ENCODE results near the gene CTBP2.

The CTBP2 gene

GRCh38 chr10:125035588-125036295, 124.6 kb downstream of the CTBP2 start:
- no peak for DNase-seq

DNA sequence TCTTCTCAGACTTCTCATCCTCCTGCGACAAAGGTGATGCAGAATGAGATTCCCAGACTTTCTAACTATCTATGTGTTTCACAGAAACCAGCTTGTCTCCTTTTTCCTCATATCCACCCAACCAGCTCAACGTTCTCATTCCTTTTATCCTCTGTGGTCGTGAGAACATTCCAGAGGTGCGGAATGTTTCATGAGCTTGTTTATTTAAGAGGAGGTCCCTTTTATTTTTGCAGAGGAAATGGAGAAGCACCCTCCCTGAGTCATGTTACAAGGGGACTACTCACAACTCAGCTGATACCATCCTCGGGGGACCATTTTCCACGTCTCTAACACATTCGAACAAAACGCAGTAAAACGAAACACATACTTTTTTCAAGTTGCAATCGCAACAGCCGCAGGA, 125.2 kb downstream of the CTBP2 start:
- DNase-seq: peak; percentile 97

DNA sequence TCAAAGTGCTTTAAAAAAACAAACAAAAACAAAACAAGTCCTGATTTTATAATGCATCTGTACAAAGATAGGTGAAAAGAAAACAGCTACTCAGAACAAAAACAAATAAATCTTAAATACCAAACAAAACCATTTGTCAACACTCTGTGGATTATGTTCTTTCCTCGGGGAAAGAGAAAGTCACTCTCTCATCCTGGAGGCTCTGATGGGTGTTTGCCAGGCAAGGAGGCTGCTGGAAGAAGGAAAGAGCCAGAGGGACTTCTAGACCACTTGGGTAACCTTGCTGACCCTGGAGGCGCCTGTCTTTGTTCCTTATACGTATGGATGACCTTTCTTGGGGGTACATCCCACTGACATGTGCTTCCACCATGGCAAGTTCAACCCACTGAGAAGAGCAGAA, 125.7 kb downstream of the CTBP2 start:
- DNase-seq: no peak

DNA sequence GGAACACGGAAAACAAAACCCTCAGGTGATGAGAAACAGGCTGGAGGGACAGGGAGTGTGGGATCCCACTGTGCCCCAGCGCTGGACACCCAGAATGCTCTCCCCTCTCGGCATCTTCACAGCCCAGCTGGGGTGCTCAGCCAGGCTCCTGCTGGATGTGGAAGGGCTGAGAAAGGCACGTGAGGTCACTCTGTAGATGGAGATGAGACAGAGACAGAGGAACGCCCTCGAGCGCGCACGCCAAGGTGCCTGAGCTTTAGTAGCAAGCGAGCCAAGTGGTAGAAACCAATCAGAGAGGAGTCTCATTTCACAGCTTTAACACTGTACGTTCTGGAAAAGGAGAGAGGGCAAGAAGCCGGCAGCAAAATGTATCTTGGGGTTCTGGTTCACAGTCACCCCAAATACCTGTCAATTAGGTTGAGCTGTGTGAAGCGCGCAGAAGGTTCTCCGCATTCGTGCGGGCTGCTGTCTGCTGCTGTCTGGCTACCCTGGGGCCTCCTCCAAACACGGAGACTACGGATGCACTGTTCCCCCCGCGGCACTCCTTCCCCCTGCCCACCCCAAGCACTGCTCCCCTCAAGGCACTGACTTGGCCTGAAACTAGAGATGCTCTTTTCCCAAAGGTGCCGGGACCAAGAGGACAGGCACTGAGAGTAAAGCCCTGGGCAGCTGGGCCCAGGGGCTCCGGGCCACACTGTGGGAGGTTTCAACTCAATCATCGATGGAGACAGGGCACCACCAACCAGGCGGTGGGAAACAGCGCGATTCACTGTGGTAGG, 127.0 kb downstream of the CTBP2 start:
- no peak for DNase-seq

- DNase-seq: no peak
Observed at GRCh38 chr10:125032474-125033020, 127.8 kb downstream of the CTBP2 start.

GRCh38 chr10:125030567-125031197, 129.7 kb downstream of the CTBP2 start:
- no peak for DNase-seq

GRCh38 chr10:125029584-125030242, 130.7 kb downstream of the CTBP2 start:
- DNase-seq: no peak

- peak; percentile 62 for DNase-seq
Observed at GRCh38 chr10:125027871-125028869, 132.2 kb downstream of the CTBP2 start.

DNA sequence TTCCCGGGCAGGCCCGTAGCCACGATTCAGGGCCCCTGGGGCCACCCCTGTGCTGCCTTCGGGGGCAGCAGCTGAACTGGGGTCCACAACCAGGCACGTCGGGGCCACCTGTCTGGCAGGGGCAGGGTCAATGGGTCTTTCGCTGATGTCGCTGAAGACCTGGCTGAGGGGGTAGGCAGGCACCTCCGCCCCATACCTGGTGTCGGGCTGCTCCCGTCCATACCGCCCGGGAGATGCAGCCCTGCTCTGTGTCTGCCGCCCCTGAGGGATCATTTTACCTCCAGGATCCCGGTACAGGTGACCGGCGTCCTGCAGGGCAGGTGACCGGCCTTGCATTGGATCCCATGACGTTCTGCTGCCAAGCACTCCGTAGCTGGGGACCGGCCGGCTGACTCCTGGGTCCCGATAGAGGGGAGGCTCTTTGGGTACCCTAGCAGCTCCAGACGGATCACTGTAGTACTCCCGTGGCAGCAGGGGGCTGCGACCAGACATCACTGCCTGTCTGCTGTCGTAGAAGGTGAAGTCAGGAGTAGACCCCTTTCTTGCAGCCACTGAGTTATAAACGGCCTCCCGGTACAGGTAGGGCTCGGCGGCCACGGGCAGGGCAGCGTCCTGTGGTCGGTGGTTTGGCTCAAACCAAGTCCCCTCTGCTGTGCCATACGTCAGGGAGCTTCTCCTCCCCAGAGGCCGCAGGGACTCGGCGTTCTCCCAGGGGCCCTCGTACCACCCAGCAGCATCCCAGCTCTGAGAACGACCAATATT, 133.2 kb downstream of the CTBP2 start:
- DNase-seq: no peak

DNA sequence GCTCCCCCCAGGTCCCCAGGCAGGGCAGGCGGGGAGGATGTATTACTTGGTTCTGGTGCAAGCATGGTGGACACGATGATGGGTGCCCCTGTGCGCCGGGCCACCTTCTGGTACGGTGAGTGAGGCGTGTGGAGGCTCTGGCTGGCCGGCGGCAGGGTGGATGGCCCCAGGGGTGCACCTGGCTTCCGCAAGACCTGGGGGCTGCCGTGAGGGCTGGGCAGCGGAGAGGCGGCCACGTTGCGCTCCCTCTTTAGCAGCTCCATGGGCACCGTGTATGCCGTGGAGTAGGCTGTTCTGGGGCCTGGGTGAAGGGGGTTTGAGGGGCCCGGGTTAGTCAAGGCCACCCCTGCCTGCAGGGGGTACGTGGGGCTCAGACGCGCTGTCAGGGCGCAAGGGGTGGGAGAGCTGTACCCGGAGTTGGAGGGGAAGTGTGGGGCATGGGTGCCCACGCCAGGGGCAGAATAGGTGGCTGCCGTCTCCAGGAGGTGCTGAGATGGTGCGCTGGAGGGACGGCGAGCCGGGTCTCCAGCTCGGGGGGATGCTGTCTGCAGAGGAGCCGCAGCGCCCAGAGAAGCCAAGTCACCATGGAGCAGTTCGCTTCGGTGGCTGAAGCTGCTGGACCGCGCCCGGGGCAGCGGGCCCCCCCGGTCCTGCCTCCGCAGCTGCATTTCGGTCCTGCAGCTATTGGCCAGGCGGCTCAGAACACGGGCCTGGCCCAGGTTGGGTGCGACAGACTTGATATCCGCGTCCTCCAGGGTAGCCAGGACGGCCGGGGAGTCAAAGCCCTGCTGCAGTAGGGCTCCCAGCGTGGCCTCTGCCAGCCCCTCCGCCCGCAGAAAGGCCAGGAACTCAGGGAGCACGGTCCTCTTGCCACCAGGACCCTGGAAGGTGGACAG, 134.1 kb downstream of the CTBP2 start:
- no peak for DNase-seq

GRCh38 chr10:125025341-125025740, 135.0 kb downstream of the CTBP2 start:
- DNase-seq: peak; percentile 53

- DNase-seq: no peak
Observed at GRCh38 chr10:125024497-125025234, 135.7 kb downstream of the CTBP2 start.

DNA sequence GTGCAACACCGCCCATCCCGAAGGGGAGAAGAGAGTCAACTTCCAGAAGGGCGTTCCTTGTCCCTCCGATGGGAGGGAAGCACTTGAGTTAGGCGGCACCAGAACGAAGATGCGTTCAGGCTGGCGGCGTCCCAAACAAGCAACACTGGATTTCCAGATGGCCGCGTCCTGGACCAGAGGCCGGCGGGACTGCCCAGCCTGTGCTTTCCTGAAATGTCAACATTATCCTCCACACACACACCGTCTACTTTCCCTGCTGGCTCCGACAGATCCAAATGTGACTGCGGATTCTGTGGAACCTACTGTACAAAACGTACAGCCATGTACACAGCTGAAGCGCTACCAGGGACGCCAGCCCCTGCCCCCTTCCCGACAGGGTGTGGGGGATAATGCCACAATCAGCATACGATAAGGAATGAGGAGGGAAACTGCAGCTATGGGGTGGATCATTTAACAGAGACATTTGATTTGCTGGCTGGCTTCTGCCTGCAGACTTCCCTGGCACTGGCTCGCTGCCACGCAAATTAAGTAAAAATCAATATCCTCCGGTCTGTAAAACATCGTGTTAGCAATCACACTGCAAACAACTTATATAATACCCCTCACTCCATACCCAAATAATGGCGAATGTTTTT, 136.4 kb downstream of the CTBP2 start:
- DNase-seq: no peak

DNA sequence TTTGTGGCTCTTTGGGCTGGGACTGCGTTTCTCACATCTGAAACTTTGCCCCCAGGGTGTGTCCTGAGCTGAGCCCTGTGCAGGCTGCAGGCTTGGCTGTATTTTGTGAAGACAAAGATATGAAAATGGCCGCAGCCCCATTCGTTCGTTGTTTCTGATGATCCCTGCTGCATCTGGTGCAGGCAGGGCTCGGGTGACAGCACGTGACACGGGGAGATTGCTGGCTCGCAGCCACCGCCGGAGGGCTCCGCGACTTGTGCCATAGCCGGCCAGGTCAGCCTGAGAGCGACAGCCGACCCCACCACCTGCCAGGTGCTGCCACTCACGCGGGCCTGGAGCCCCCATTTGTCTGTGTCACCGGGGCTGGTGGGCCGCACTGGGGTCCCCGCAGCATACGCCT, 137.1 kb downstream of the CTBP2 start:
- DNase-seq: no peak

DNA sequence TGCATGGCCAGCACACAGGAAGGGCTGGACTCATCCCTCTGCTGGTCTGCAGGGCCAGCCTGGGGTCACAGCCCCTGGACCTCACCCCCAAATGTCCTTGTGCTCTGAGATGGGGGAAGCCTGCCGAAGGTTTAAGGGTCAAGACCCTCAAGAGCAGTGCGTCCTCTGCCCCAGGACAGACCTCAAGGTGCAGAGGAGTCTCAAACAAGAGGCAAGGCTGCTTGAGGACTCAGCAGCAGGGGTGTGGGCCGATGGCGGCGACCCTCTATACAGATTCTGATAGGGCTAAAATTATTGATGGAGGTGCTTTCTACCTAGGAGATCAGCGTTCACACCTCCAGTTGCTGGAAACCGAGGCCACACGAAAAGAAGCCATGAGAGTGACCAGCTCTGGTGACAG, 137.7 kb downstream of the CTBP2 start:
- no peak for DNase-seq

DNA sequence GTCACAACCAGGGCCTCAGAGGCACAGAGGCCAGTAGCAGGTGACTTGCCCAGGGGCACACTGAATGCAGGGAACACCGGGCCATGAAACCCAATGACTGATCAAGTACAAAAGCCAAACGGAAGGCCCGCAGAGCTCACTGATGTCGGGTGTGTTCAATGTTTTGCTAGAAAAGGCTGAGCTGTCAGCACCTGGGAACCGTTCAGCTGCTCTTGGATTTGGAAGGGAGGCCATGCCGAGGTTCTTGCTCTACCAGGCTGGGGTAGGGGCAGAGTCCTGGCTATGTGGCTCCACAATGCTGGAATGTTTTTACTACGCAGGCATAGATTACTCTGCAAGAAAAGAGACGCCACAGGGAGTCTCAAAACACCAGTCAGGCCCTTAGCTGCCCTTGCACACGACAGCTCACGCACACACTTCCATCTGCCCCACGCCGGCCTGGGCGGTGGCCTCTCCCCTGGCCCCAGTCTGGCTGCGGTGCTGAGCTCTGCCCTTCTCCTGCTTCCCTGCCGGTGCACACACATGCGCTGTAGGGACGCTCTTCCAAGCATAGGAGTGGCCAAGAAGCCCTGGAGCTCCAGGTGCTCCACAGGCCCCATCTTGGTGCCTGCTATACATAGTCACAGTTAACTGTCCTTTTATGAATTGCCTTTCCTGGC, 138.5 kb downstream of the CTBP2 start:
- DNase-seq: no peak

DNA sequence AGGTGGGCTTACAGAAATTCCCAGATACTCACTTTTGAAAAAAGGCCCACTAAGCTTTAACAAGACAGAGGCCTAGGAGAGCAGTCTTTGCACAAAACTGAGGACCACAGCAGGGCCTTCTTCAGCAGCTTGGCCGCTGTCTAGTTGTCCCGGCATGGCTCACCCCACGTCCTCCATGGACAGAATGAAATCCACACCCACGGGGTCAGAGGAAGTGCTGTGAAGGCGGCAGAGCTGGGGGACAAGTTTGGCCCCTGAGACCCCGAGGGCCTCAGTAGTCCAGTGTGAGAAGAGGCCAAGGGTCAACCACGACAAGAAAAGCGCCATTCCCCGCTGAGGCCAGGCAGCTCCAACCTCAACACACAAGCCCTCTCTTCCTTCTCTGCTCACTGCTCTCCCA, 139.5 kb downstream of the CTBP2 start:
- DNase-seq: no peak

- DNase-seq: no peak
Observed at GRCh38 chr10:125020386-125020785, 140.0 kb downstream of the CTBP2 start.
